IMR-90 (cell line): Measurements from ENCODE around the gene KCNQ2. TPM values are rescaled to one million over a fixed set of nuclear protein-coding genes. Genes with fewer than 3 reads are reported as not detected.

Experiments used
- ATAC-seq: fragments of 200-7000 bp; cut with Tn5 transposase; 2 replicates; pipeline ENCODE4 v1.9.1; 2020; ENCODE audit warnings: low read depth, mild to moderate bottlenecking, moderate library complexity
- BruUV-seq: library from RNA; stranded (reverse); fragments of 400-500 nt; replicated peaks from 2 replicates; lab custom pipeline; 2021; lab: Mats Ljungman, UMichigan
- CTCF ChIA-PET: fragments of 300-600 bp; formaldehyde crosslinking; extraction: SDS; loops from one replicate; lab custom pipeline; 2021; ENCODE audit warnings: antibody characterized with exemption; lab: Yijun Ruan, JAX
- POLR2A ChIA-PET: fragments of 300-600 bp; sonication (Branson Sonifier 250); formaldehyde crosslinking; loops from one replicate; lab custom pipeline; 2022; ENCODE audit warnings: antibody characterized with exemption; ENCODE audit not compliant: unreplicated experiment; lab: Charles Lee
- DNase-seq: peaks from one replicate; pipeline ENCODE4 v3.0.0; 2013
- H2AFZ ChIP-seq: replicated peaks from 2 replicates; pipeline ENCODE3; 2013; ENCODE audit warnings: low read length, mild to moderate bottlenecking; ENCODE audit not compliant: poor library complexity
- H2AK5ac ChIP-seq: 2 replicates; pipeline ENCODE4 v1.6.1; 2013; ENCODE audit warnings: low read depth, low read length, inconsistent platforms
- H2AK9ac ChIP-seq: replicated peaks from 2 replicates; pipeline ENCODE3; 2013; ENCODE audit warnings: mild to moderate bottlenecking, low read depth, low read length, moderate library complexity; ENCODE audit not compliant: poor library complexity
- H2BK120ac ChIP-seq: 2 replicates; pipeline ENCODE4 v1.6.1; 2013; ENCODE audit warnings: low read depth, low read length, inconsistent platforms
- H2BK15ac ChIP-seq: 3 replicates; pipeline ENCODE4 v1.6.1; 2013; ENCODE audit warnings: low read depth, low read length, inconsistent platforms
- H2BK20ac ChIP-seq: 2 replicates; pipeline ENCODE4 v1.6.1; 2013; ENCODE audit warnings: low read depth, mild to moderate bottlenecking, inconsistent platforms, low read length, moderate library complexity
- H2BK5ac ChIP-seq: 2 replicates; pipeline ENCODE4 v1.6.1; 2013; ENCODE audit warnings: mild to moderate bottlenecking, low read depth, low read length, inconsistent platforms; ENCODE audit not compliant: poor library complexity, severe bottlenecking
- H3K14ac ChIP-seq: replicated peaks from 2 replicates; pipeline ENCODE4 v1.6.1; 2013; ENCODE audit warnings: low read depth, low read length, inconsistent platforms
- H3K18ac ChIP-seq: 2 replicates; pipeline ENCODE4 v1.6.1; 2013; ENCODE audit warnings: low read depth, low read length, control low read depth
- H3K23ac ChIP-seq: 2 replicates; pipeline ENCODE4 v1.6.1; 2013; ENCODE audit warnings: low read depth, low read length, inconsistent platforms
- H3K27ac ChIP-seq: 2 replicates; pipeline ENCODE4 v1.5.1; 2013; ENCODE audit warnings: mild to moderate bottlenecking, control low read depth, low read length; ENCODE audit not compliant: insufficient read depth
- H3K27me3 ChIP-seq: 2 replicates; pipeline ENCODE4 v1.6.1; 2013; ENCODE audit warnings: low read length; ENCODE audit not compliant: control insufficient read depth, insufficient read depth
- H3K36me3 ChIP-seq: 2 replicates; pipeline ENCODE4 v1.6.1; 2013; ENCODE audit warnings: low read length, mixed read lengths; ENCODE audit not compliant: control insufficient read depth, insufficient read depth
- H3K4ac ChIP-seq: 2 replicates; pipeline ENCODE4 v1.6.1; 2013; ENCODE audit warnings: low read depth, low read length, inconsistent platforms
- H3K4me1 ChIP-seq: 2 replicates; pipeline ENCODE4 v1.6.1; 2013; ENCODE audit warnings: low read length, mixed read lengths; ENCODE audit not compliant: control insufficient read depth, insufficient read depth
- H3K4me2 ChIP-seq: 2 replicates; pipeline ENCODE4 v1.6.1; 2013; ENCODE audit warnings: low read depth, mild to moderate bottlenecking, control low read depth, low read length, moderate library complexity
- H3K4me3 ChIP-seq: 2 replicates; pipeline ENCODE4 v1.5.1; 2013; ENCODE audit warnings: low read depth, mild to moderate bottlenecking, control low read depth, low read length, moderate library complexity; ENCODE audit not compliant: insufficient read depth
- H3K56ac ChIP-seq: 2 replicates; pipeline ENCODE4 v1.6.1; 2013; ENCODE audit warnings: low read length, inconsistent platforms; ENCODE audit not compliant: insufficient read depth; ENCODE audit errors: extremely low read depth
- H3K79me1 ChIP-seq, 2 experiments: 2 replicates each; pipeline ENCODE4 v1.6.1; 2013; ENCODE audit warnings: low read length in 2 of 2, inconsistent platforms in 1 of 2, low read depth in 1 of 2
- H3K9ac ChIP-seq: 2 replicates; pipeline ENCODE4 v1.6.1; 2013; ENCODE audit warnings: low read depth, low read length, control low read depth
- H3K9me1 ChIP-seq: 2 replicates; pipeline ENCODE4 v1.6.1; 2013; ENCODE audit warnings: low read length, inconsistent platforms; ENCODE audit not compliant: insufficient read depth
- H3K9me3 ChIP-seq: 2 replicates; pipeline ENCODE4 v1.6.1; 2013; ENCODE audit warnings: low read length; ENCODE audit not compliant: control insufficient read depth, insufficient read depth
- H4K20me1 ChIP-seq: 2 replicates; pipeline ENCODE4 v1.6.1; 2013; ENCODE audit warnings: low read length, inconsistent platforms; ENCODE audit not compliant: insufficient read depth
- H4K5ac ChIP-seq: 2 replicates; pipeline ENCODE4 v1.6.1; 2013; ENCODE audit warnings: mild to moderate bottlenecking, low read depth, low read length, control low read depth
- H4K8ac ChIP-seq, 2 experiments: 2 replicates each; pipeline ENCODE4 v1.6.1; 2013; ENCODE audit warnings: low read depth in 2 of 2, low read length in 2 of 2, control low read depth in 1 of 2, inconsistent platforms in 1 of 2
- H4K91ac ChIP-seq: 2 replicates; pipeline ENCODE4 v1.6.1; 2013; ENCODE audit warnings: low read depth, low read length, inconsistent platforms; ENCODE audit not compliant: insufficient read depth
- BHLHE40 ChIP-seq: fragments of 150-350 bp; IDR thresholded peaks from 2 replicates; pipeline ENCODE4 v1.6.1; 2016; ENCODE audit warnings: mild to moderate bottlenecking, low read depth, low read length
- CEBPB ChIP-seq: IDR thresholded peaks from 2 replicates; pipeline ENCODE4 v1.6.1; 2012; ENCODE audit warnings: low read depth, low read length, improper control_type of control experiment
- CHD1 ChIP-seq: IDR thresholded peaks from 2 replicates; pipeline ENCODE4 v1.6.1; 2012; ENCODE audit warnings: low read depth, low read length, improper control_type of control experiment
- CTCF ChIP-seq: conservative IDR thresholded peaks from 2 replicates; pipeline ENCODE4 v1.5.1; 2012; ENCODE audit warnings: mild to moderate bottlenecking, low read depth, low read length, improper control_type of control experiment
- ELK1 ChIP-seq: fragments of 150-350 bp; IDR thresholded peaks from 2 replicates; pipeline ENCODE4 v1.6.1; 2016; ENCODE audit warnings: low read depth, mild to moderate bottlenecking, low read length, moderate library complexity, borderline replicate concordance
- MAFK ChIP-seq: IDR thresholded peaks from 2 replicates; pipeline ENCODE4 v1.6.1; 2012; ENCODE audit warnings: low read depth, low read length, improper control_type of control experiment
- MAZ ChIP-seq: IDR thresholded peaks from 2 replicates; pipeline ENCODE4 v1.6.1; 2012; ENCODE audit warnings: low read depth, mild to moderate bottlenecking, low read length, improper control_type of control experiment, moderate library complexity, borderline replicate concordance
- MXI1 ChIP-seq: IDR thresholded peaks from 2 replicates; pipeline ENCODE4 v1.6.1; 2012; ENCODE audit warnings: low read depth, mild to moderate bottlenecking, low read length, moderate library complexity, borderline replicate concordance
- NFE2L2 ChIP-seq: fragments of 150-350 bp; IDR thresholded peaks from 2 replicates; pipeline ENCODE4 v1.6.1; 2016; ENCODE audit warnings: low read depth, mild to moderate bottlenecking, low read length
- POLR2A ChIP-seq: IDR thresholded peaks from 2 replicates; pipeline ENCODE4 v1.6.1; 2012; ENCODE audit warnings: mild to moderate bottlenecking, low read depth, low read length
- RAD21 ChIP-seq: IDR thresholded peaks from 2 replicates; pipeline ENCODE4 v1.6.1; 2012; ENCODE audit warnings: low read length, improper control_type of control experiment
- RCOR1 ChIP-seq: IDR thresholded peaks from 2 replicates; pipeline ENCODE4 v1.6.1; 2012; ENCODE audit warnings: mild to moderate bottlenecking, low read length, improper control_type of control experiment; ENCODE audit not compliant: insufficient replicate concordance
- USF2 ChIP-seq: fragments of 150-350 bp; IDR thresholded peaks from 2 replicates; pipeline ENCODE4 v1.6.1; 2017; ENCODE audit warnings: mild to moderate bottlenecking, antibody characterized with exemption, low read length, low read depth
- WGBS, 2 experiments: methylation state at CpG; one replicate each; pipeline versions ENCODE4 v1.1.5 to v1.1.7; 2013; ENCODE audit warnings: missing lambda C conversion rate in 2 of 2; ENCODE audit not compliant: insufficient read length in 1 of 2; ENCODE audit errors: extremely low coverage in 2 of 2; 5-methylcytosine and 5-hydroxymethylcytosine counted together
- dilution Hi-C: fragments of 300-500 bp; cut with HindIII; formaldehyde crosslinking; loops from one replicate; pipeline ENCODE4 v1.14.3; 2018; ENCODE audit warnings: low sequenced_read_pairs; ENCODE audit not compliant: unreplicated experiment
- in situ Hi-C: fragments of 300-500 bp; cut with MboI; formaldehyde crosslinking; loops from 3 replicates; pipeline ENCODE4 v1.14.3; 2019; ENCODE audit warnings: low sequenced_read_pairs, inconsistent platforms, mixed read lengths
- intact Hi-C: fragments of 100-400 bp; cut with micrococcal nuclease; formaldehyde crosslinking; loops from 2 replicates; pipeline ENCODE4 v1.10.0; 2022
- polyA plus RNA-seq, 3 experiments: library from polyadenylated mRNA; depleted of rRNA; stranded (reverse); fragments of >200 nt; gene quantifications; 2 replicates each; pipeline ENCODE4 v1.2.3, GENCODE V29; 2012; ENCODE audit warnings: low replicate concordance in 1 of 3
- total RNA-seq: library from RNA; depleted of rRNA; stranded (reverse); fragments of >200 nt; gene quantifications from 2 replicates; pipeline ENCODE4 v1.2.3, GENCODE V29; 2012

The KCNQ2 gene
- total and polyA plus RNA-seq, 2 of the 4 experiments (the other 2 are of a cell fraction) = 0.02 TPM; not detected in 1

- H4K8ac ChIP-seq = no peak overlapping the region
- no peak overlapping the region for H2BK5ac ChIP-seq
- peaks cover 22% of the 10 kb centered on the region for H3K27me3 ChIP-seq
- no peaks in the 10 kb centered on the region for H3K9me3 ChIP-seq
- H3K79me1 ChIP-seq = no peaks in the 10 kb centered on the region
- DNase-seq (no peak), ATAC-seq (no peak)
- no peak overlapping the region for H3K27ac ChIP-seq
- no peak overlapping the region for H3K56ac ChIP-seq
- in situ Hi-C loops (no loop called here), intact Hi-C loops (no loop called here), dilution Hi-C loops (no loop called here)
- H3K4me1 ChIP-seq = peaks cover 2% of the 10 kb centered on the region; the same call in 1 of the 2 replicates
- no peaks in the 10 kb centered on the region for H3K9me1 ChIP-seq
- H2BK20ac ChIP-seq = no peak overlapping the region
- H4K20me1 ChIP-seq = no peaks in the 10 kb centered on the region
- ChIA-PET POLR2A (no interaction called here), CTCF (no interaction called here)
- H3K4me3 ChIP-seq = no peak overlapping the region
- no peak overlapping the region for H3K23ac ChIP-seq
- BruUV-seq = no TSS peak
- no peak overlapping the region for H3K14ac ChIP-seq
- H3K9ac ChIP-seq = no peak overlapping the region
- H2BK120ac ChIP-seq = no peak overlapping the region
- no peak overlapping the region for H3K4ac ChIP-seq
- no peaks in the 10 kb centered on the region for H3K36me3 ChIP-seq
- 50% methylated on average over 4 of the region's 25 CpGs; no CpG with 5 or more reads in 1 of the 2 experiments for WGBS, 2 experiments
- no peak overlapping the region for H4K5ac ChIP-seq
- H2BK15ac ChIP-seq = no peak overlapping the region
- H2AFZ ChIP-seq = no peak overlapping the region
- H4K91ac ChIP-seq = no peak overlapping the region
- H2AK9ac ChIP-seq = no peak overlapping the region
- no peak for TF ChIP-seq USF2
- no peak for TF ChIP-seq RAD21
- TF ChIP-seq NFE2L2 = no peak
- no peak for TF ChIP-seq CEBPB
- TF ChIP-seq MAFK = no peak
- TF ChIP-seq RCOR1 = no peak
- no peak for TF ChIP-seq BHLHE40
- TF ChIP-seq MXI1 = no peak
- no peak for TF ChIP-seq POLR2A
- no peak for TF ChIP-seq CTCF
- no peak for TF ChIP-seq MAZ
- no peak for TF ChIP-seq CHD1
- TF ChIP-seq ELK1 = no peak
- H3K18ac ChIP-seq = no peak overlapping the region
- H3K4me2 ChIP-seq = no peak overlapping the region
- no peak overlapping the region for H2AK5ac ChIP-seq
Measured at GRCh38 chr20:63397946-63398450, 74.5 kb downstream of the KCNQ2 start.
